ENCODE measurements around the gene DIS3L2.

The DIS3L2 gene

DNA sequence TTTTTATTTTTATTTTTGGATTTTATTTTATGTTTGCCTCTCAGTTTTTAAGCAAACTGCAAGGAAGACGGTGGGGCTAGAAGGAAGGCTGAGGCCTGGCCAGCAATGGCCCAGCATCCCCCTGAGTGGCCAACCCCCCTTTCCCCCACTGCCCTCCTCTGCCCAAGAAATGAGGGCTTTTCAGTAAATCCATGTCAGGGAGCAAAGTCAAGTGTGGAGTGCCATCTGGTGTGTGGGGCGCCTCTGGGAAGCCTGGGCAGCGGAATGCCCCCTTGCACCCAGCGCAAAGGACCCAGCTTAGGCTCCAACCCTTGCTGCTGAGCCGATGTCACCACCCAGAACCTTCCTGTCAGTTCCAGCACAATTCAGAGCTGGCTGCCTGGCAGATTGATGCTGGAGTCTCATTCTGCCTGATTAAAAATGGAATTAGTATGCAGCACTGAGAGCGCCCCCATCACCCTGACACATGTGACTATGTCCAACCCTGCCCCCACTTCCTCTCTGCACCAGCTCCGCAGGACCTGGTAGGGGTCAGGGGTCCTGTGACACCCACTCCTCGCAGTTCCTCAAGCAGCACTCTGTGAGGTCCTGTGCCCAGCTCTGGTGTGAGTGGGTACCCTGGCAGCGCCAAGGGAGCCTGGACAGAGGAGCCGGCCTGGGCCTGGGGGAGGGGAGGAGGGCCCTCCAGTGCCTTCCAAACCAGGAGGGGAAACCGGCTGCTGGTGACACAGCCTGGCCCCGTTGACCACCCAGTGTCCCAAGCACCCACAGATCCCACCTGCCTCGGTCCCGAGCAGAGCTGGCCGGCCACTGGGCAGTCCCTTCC lies 407.8 kb downstream of the DIS3L2 start:
- TF ChIP-seq, protein P1, sequence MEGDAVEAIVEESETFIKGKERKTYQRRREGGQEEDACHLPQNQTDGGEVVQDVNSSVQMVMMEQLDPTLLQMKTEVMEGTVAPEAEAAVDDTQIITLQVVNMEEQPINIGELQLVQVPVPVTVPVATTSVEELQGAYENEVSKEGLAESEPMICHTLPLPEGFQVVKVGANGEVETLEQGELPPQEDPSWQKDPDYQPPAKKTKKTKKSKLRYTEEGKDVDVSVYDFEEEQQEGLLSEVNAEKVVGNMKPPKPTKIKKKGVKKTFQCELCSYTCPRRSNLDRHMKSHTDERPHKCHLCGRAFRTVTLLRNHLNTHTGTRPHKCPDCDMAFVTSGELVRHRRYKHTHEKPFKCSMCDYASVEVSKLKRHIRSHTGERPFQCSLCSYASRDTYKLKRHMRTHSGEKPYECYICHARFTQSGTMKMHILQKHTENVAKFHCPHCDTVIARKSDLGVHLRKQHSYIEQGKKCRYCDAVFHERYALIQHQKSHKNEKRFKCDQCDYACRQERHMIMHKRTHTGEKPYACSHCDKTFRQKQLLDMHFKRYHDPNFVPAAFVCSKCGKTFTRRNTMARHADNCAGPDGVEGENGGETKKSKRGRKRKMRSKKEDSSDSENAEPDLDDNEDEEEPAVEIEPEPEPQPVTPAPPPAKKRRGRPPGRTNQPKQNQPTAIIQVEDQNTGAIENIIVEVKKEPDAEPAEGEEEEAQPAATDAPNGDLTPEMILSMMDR (IDR thresholded peaks at IDR 0.05): no peak

DNA sequence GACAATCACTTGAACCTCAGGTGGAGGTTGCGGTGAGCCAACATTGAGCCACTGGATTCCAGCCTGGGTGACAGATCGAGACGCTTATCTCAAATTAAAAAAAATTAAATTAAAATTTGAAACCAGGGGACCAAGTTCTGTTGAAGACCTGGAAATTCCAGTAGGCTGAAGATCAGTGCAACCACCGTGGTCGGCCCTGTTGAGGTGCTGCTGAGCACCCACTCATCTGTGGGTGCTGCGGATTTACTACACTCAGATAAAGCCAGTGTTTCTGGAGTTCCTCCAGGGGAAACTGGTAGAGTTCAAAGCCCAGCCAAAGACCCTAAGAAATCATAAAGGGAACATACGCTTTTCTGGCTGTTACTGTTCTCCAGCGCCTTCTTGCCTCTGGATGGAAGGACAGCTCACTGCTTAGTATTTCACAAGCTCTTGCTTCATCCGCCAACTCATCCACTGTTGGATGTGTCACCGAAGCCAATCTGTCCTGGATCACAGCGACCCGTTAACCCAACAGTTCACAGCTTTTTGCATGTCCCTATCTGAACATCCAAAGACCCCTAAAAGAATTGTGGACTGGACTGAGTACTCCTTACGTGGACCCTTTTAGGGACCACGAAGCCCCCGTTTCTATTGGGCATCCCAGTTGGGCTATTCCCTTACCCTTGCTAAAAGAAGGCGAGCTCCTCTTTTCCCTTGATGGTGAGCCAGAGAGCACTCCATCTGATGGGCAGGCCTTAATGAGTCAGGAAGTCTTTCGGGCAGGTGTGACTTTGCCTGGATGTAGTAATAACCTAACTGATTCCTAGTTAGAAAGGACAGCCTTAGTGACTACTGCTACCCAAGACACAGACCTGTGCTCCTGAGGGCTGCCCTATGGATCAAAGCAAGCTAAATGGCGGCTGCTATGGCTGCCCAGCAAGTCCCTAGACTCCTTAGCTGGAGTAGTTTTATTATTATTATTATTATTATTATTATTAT lies 411.0 kb downstream of the DIS3L2 start:
- TF ChIP-seq, protein P1 (IDR thresholded peaks at IDR 0.05): no peak

DNA sequence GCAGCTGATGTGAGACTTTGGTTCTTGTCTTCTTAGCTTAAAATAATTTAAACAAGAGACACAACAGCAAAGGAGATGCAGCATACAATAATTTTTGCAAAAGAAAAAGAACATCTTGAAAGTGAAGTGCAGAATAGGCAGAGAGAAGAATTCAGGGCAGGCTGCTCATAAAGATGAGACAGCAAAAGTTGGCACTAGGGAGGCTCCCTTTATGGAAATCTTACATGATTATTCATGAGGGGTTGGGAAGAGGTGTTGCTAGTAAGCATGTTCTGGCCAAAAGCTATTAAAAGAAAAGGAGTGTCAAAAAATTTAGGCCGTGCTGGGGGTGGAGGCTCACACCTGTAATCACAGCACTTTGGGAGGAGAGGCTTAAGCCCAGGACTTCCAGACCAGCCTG lies 412.8 kb downstream of the DIS3L2 start:
- TF ChIP-seq, protein P1 (IDR thresholded peaks at IDR 0.05): no peak

DNA sequence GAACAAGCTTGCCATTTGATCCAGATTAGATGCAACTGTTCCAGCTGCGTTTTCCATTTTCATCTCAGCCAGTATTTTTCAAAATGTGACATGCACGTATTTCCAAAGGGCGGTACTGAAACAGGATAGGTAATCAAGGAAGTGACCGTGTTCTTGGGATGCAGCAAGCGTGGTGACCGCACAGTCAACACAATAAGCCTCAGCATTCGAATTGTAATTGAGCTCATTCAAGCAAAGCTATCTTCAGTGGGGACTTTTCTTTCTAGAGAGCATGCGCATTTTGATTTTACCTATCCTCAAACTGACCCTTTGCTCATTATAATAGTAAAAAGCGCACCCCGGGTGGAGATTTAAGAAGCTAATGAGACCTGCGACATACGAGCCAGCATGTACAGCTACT lies 413.7 kb downstream of the DIS3L2 start:
- TF ChIP-seq, protein P1 (IDR thresholded peaks at IDR 0.05): no peak

DNA sequence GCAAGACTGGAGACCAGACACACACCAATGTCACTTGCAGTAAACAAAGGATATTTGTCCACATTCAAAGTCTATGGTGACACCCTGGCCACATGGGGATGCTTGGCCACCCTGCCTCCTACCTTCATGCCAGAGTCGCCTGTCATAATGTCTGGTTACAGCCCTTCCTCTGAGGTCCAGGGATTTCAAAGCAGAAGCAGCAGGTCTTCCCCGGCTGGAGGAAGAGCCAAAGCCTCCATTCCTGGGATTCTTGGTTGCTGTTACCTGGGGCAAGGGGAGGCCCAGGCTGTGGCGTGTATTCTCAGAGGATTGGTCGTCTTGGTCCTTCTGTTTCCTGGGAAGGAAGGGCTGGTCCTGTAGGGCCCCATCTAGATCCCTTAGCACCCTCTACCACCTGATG lies 414.7 kb downstream of the DIS3L2 start:
- TF ChIP-seq, protein P1 (IDR thresholded peaks at IDR 0.05): no peak

DNA sequence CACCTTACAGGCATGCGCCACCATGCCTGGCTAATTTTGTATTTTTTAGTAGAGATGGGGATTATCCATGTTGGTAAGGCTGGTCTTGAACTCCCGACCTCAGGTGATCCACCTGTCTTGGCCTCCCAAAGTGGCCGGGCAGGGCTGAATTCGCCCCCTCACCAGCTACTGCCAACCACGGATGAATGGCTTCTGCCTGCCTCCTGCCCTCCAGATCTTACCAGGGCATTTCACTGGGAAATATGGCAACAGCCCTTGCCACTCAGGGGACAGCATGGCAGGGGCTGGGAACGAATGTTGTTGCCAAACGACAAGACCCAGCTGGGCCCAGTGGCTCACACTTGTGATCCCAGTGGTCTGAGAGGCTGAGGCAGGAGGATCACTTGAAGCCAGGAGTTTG lies 415.2 kb downstream of the DIS3L2 start:
- TF ChIP-seq, protein P1 (IDR thresholded peaks at IDR 0.05): no peak

DNA sequence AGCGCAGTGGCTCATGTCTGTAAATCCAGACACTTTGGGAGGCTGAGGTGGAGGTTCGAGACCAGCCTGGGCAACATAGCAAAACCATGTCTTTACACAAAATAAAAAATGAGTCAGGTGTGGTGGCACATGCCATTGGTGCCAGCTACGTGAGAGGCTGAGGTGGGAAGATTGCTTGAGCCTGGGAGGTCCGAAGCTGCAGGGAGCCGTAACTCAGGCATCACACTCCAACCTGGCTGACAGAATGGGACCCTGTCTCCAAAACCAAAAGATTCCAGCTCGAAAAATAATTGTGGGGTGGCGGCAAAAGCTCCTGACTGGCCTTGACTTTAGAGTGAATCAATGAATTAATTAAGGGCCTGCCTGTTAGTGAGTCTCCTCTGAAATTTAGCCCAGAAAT lies 415.8 kb downstream of the DIS3L2 start:
- TF ChIP-seq, protein P1 (IDR thresholded peaks at IDR 0.05): no peak
